Inflammatory macrophage treated with lipopolysaccharide for 4 hours (primary cell): ENCODE results near the gene CRK.
A peak's percentile ranks its signal among the peaks of the same experiment; 100 is the strongest.

ENCODE experiments used
- DNase-seq: peaks from one replicate; pipeline ENCODE4 v3.0.0-alpha.2; 2020

Gene CRK

GRCh38 chr17:1455797-1456599 is at the start of gene CRK:
CRK (minus strand) TSS chr17:1456232; CDS start chr17:1456117, 115 bp downstream.
- peak; percentile 98 for DNase-seq

DNA sequence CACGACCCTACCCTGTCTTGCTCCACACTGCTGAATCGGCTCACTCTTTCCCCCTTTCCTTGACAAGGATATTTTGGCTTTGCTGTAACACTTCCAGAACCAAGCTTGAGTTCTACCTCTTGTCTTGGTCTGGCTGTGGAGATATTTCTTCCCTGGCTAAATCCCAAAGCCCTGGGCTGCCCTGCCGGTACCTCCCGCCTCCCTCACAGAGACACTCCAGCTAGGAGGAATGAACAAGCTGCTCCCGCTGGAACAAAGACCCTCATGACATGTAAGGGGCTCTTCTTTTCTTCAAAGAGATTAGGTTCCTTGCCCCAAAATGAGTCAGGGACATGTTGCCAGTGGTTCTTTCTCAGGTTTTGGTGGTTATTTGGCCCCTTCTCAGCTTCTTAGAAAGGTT is 49.6 kb upstream of the CRK start:
- DNase-seq: no peak

- DNase-seq: no peak
Measured at GRCh38 chr17:1504866-1505265, 48.8 kb upstream of the CRK start.

DNA sequence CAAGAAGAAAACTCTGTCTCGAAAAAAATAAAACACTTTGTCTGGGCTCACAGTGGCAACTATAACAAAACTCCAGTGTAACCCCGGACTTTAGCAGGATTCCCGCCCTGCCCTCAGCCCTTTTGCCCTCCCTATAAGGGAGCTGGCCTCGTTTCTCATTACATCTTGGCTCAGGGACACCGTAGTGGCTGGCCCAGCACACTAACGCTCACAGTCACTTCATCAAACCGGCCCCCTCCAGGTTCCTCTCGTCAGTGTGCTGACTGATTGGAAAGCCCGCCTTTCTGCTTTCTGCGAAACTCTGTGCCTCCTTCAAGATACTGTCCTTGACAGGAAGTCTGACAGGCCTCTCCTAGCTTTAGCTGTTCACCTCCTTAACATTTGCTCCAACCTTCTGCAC is 47.7 kb upstream of the CRK start:
- DNase-seq: no peak

- DNase-seq: peak; percentile 47
Measured at GRCh38 chr17:1498869-1499268, 42.8 kb upstream of the CRK start.

GRCh38 chr17:1498233-1498632 is 42.2 kb upstream of the CRK start:
- no peak for DNase-seq

- no peak for DNase-seq
Measured at GRCh38 chr17:1497831-1498230, 41.8 kb upstream of the CRK start.

GRCh38 chr17:1496869-1497268 is 40.8 kb upstream of the CRK start:
- no peak for DNase-seq

GRCh38 chr17:1495265-1495989 is 39.4 kb upstream of the CRK start:
- DNase-seq: no peak

- no peak for DNase-seq
Measured at GRCh38 chr17:1494736-1495253, 38.8 kb upstream of the CRK start.

DNA sequence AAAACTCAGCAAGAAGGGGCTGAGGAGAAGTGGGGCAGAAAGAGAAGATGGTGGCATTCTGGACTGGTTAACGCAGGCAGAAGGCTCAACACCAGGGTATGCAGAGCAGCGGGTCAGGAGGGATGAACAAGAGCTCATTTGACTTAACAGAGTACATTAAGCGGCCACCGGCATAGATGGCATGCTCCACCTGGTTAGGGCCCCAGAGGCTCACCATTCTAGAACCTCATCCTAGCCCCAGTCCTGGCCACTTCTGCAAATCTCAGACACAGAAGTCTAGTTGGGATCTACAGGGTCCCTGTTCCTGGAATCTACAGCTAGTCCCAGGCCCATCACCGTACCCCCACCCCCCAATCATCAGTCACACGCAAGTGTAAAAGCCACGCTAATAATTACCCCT is 38.2 kb upstream of the CRK start:
- DNase-seq: no peak

GRCh38 chr17:1493291-1493980 is 37.4 kb upstream of the CRK start:
- peak; percentile 67 for DNase-seq

- DNase-seq: no peak
Measured at GRCh38 chr17:1492249-1493206, 36.5 kb upstream of the CRK start, which contains the start of gene MYO1C. MYO1C (minus strand) TSS chr17:1492686; CDS start chr17:1492487, 199 bp downstream.

DNA sequence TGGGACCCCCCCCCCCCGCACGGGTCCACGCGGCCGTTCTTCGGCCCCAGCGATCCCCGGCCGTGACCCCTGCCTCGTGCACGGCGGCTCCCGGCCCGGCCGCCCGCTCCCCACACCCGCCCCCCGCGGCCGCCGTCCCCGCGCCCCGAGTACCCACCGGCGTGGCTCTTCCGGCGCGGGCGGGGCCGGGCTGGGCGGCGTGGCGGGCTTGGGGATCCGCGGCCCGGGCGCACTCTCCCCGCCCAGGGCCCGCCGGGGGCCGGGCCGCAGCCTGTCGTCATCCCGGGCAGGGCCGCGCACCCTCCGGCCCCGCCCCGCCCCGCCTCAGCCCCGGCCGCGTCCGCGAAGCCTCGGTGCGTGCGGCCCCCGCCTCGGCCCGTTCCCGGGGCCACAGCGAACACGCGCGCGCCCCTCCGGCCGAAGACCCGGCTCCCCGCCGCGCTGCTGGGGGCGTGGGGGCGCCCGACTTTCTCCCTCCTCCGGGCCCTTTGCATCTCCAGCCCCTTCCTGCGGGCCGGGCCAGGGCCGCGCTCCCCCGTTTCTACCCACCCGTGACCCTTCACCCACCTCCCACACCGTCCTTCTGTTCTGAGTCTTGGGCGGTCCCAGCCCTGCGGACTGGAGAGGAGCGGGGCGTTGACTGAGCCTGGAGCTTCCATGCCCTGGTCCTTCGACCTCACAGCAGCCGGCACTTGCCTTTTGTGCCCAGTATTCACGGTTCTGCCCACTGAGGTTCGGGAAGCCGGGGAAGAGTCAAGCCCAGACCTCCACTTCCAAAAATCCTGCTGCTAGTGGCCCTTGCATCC is 35.6 kb upstream of the CRK start:
- DNase-seq: peak; percentile 67

DNA sequence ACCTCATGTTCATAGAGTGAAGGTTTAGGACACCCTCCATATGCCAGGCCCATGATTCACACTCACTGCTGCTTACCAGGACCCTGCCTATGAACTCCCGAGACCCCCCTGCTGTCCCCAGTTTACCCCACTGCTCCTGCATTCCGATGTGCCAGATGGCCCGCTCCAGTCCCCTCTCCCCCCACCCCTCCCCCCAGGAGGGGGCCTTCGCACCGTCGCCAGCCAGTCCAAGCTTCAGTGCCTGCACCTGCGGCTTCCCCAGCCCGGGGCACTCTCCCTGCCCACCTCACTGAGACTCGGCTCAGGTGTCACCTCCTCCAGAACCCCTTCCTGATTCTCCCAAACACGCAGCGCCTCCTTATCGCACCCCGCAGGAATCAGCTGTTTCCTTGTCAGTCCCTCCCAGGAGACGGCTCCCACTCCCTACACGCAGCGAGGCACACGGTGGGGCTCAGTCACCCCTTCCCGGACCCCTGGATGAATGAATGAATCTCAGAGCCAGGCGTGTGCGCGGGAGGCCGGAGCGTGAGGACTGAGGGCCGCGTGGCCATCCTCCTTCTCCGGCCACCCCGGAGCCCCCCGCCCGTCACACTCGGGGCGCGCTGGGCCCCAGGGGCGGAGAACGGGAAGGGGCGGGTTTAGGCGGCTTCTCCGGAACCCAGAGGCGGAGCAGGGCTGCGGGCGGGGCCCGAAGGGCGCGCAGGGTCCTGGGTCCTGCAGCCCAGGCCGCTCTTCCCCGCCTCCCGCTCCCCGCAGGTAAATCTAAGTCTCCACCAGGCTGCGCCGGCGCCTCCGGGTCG is 34.8 kb upstream of the CRK start:
- DNase-seq: peak; percentile 31

DNA sequence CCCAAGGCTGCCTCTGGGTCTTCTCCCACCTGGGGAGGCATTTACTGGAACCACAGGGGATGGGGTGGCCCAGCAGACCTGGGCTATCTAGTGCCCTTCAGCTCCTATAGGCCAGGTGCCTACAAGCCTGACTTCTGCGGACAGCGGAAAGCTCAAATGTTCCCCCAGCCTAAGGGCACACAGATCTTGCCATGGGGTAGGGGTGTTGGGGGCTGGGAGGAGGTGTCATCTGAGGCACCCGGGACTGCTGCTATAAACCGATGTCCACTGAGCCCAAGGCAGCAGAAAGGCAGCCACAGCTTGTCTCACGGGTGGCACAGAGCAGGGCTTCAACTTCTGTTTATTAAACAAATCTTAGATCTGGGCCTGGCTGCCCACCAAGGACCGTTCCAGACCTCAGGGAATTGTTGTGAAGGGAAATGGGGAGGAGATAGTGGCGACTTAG is 32.8 kb upstream of the CRK start:
- DNase-seq: no peak

DNA sequence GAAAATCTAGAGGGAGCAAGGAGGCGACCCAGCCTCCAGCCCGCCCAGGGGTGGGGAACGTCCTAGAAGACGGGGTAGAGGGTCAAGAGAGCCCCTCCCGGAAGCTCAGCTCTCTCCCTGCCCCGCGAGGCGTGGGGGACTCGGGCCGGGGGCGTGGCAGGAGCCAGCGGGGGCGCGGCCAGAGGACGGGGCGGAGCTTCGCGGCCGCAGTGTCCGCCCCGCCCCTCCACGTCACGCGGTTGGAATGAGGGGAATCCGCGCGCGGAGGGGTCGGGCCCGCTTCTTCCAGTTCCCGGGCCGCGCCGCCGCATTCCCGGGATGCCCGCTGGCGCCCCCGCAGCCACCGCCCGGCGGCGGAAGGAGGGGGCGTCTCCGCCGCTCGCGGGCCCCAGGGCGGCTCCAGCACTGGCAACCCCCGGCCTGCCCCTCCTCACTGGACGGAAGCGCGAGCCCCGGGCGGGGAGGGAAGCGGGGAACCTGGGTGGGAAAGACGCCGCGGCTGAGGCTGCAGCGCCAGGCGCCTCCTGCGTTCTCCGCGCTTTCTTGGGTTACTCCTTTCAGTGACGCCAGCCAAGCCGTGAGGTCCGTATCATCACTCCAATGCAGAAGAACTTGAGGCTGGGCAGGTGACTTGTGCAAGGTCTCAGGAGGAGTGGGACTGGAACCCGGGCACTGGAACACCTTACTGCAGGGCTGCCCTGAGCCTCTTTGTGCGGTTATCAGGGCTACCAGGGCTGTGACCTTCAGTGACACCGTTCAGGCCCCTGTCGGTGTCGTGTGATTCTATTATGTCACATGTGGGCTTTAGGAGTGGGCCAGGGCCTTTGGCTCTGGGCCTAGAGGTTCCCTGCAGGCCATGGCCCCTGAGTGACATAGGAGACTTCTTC is 32.1 kb upstream of the CRK start:
- DNase-seq: peak; percentile 66

- DNase-seq: peak; percentile 38
Measured at GRCh38 chr17:1486802-1487695, 31.0 kb upstream of the CRK start.
